ENCODE results near the gene RNPS1. TPM values are rescaled to one million over a fixed set of nuclear protein-coding genes. Genes with fewer than 3 reads are reported as not detected.

RNPS1 gene
- total and polyA plus RNA-seq, 2 of the 4 experiments (the other 2 are of a cell fraction) = 57.5 to 192 TPM

DNA sequence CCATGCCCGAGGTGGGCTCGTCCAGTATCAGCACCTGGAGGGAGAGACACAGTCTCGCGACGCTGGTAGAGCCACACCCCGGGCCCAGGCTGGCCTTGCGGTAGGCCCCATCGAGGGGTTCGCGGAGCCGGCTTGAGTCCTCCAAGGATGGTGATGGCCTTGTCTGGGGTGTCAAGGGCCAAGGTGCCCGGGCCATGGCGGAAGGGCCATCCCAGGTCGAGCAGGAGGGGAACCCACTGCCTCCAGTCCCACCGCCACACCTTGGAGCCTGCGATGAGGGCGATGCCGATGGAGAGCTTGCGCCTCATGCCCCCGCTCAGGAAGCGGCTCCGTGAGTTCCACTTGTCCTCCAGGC, 29.6 kb upstream of the RNPS1 start:
- in situ Hi-C loops (cut with MboI; ENCODE audit: low sequenced_read_pairs) = no loop called here
- TF ChIP-seq MXI1 (IDR thresholded peaks at IDR 0.05; ENCODE audit: borderline replicate concordance, low read depth, low read length) (no peak), MAZ (IDR thresholded peaks at IDR 0.05; ENCODE audit: borderline replicate concordance, low read depth, low read length) (no peak), MAFK (IDR thresholded peaks at IDR 0.05; ENCODE audit: low read depth, low read length) (no peak), BHLHE40 (IDR thresholded peaks at IDR 0.05; ENCODE audit: low read depth, low read length) (no peak), RAD21 (IDR thresholded peaks at IDR 0.05; ENCODE audit: low read length) (no peak), CEBPB (IDR thresholded peaks at IDR 0.05; ENCODE audit: low read depth, low read length) (no peak)
- TF ChIP-seq, protein P1, sequence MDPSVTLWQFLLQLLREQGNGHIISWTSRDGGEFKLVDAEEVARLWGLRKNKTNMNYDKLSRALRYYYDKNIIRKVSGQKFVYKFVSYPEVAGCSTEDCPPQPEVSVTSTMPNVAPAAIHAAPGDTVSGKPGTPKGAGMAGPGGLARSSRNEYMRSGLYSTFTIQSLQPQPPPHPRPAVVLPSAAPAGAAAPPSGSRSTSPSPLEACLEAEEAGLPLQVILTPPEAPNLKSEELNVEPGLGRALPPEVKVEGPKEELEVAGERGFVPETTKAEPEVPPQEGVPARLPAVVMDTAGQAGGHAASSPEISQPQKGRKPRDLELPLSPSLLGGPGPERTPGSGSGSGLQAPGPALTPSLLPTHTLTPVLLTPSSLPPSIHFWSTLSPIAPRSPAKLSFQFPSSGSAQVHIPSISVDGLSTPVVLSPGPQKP (IDR thresholded peaks at IDR 0.05; ENCODE audit: borderline replicate concordance, low read depth, low read length) = no peak
- TF ChIP-seq, protein P2, sequence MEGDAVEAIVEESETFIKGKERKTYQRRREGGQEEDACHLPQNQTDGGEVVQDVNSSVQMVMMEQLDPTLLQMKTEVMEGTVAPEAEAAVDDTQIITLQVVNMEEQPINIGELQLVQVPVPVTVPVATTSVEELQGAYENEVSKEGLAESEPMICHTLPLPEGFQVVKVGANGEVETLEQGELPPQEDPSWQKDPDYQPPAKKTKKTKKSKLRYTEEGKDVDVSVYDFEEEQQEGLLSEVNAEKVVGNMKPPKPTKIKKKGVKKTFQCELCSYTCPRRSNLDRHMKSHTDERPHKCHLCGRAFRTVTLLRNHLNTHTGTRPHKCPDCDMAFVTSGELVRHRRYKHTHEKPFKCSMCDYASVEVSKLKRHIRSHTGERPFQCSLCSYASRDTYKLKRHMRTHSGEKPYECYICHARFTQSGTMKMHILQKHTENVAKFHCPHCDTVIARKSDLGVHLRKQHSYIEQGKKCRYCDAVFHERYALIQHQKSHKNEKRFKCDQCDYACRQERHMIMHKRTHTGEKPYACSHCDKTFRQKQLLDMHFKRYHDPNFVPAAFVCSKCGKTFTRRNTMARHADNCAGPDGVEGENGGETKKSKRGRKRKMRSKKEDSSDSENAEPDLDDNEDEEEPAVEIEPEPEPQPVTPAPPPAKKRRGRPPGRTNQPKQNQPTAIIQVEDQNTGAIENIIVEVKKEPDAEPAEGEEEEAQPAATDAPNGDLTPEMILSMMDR (conservative IDR thresholded peaks at IDR 0.05; ENCODE audit: low read depth, low read length) = no peak
- no peak overlapping the region for H2BK15ac ChIP-seq (ENCODE audit: low read depth, low read length)
- no peaks in the 10 kb centered on the region for H3K9me1 ChIP-seq (ENCODE audit: insufficient read depth, low read length)
- H3K4me1 ChIP-seq (ENCODE audit: control insufficient read depth, insufficient read depth, low read length) = no peaks in the 10 kb centered on the region
- intact Hi-C loops (cut with micrococcal nuclease) = no loop called here
- no TSS peak for BruUV-seq (replicated peaks)
- no peaks in the 10 kb centered on the region for H3K79me1 ChIP-seq (ENCODE audit: low read depth in 1 of 2, low read length in 2 of 2)
- no peaks in the 10 kb centered on the region for H3K36me3 ChIP-seq (ENCODE audit: control insufficient read depth, insufficient read depth, low read length)
- H2BK20ac ChIP-seq (ENCODE audit: low read depth, low read length) = no peak overlapping the region
- H3K18ac ChIP-seq (ENCODE audit: low read depth, low read length) = no peak overlapping the region
- no peak overlapping the region for H2AK9ac ChIP-seq (replicated peaks; ENCODE audit: low read depth, low read length, poor library complexity)
- H4K8ac ChIP-seq (ENCODE audit: low read depth in 2 of 2, low read length in 2 of 2) = no peak overlapping the region
- ChIA-PET POLR2A (ENCODE audit: unreplicated experiment) (no interaction called here), CTCF (no interaction called here)
- no peak overlapping the region for H4K91ac ChIP-seq (ENCODE audit: insufficient read depth, low read depth, low read length)
- H3K27me3 ChIP-seq (ENCODE audit: control insufficient read depth, insufficient read depth, low read length) = peaks cover 16% of the 10 kb centered on the region
- H4K5ac ChIP-seq (ENCODE audit: low read depth, low read length) = no peak overlapping the region
- H3K4me2 ChIP-seq (ENCODE audit: low read depth, low read length) = no peak overlapping the region
- H4K20me1 ChIP-seq (ENCODE audit: insufficient read depth, low read length) = no peaks in the 10 kb centered on the region
- H2AK5ac ChIP-seq (ENCODE audit: low read depth, low read length) = no peak overlapping the region
- H3K23ac ChIP-seq (ENCODE audit: low read depth, low read length) = no peak overlapping the region
- no peak overlapping the region for H3K4ac ChIP-seq (ENCODE audit: low read depth, low read length)
- DNase-seq = no peak
- H3K14ac ChIP-seq (replicated peaks; ENCODE audit: low read depth, low read length) = no peak overlapping the region
- H3K9ac ChIP-seq (ENCODE audit: low read depth, low read length) = no peak overlapping the region
- H2AFZ ChIP-seq (replicated peaks; ENCODE audit: low read length, poor library complexity) = no peak overlapping the region
- dilution Hi-C loops (cut with HindIII; ENCODE audit: low sequenced_read_pairs, unreplicated experiment) = no loop called here
- H3K27ac ChIP-seq (ENCODE audit: insufficient read depth, low read length) = no peak overlapping the region
- H3K9me3 ChIP-seq (ENCODE audit: control insufficient read depth, insufficient read depth, low read length) = no peaks in the 10 kb centered on the region
- ATAC-seq (ENCODE audit: low read depth) = no peak
- no peak overlapping the region for H2BK5ac ChIP-seq (ENCODE audit: low read depth, low read length, poor library complexity, severe bottlenecking)
- 91% methylated on average over 16 of the region's 22 CpGs; no CpG with 5 or more reads in 1 of the 2 experiments for WGBS, 2 experiments (ENCODE audit: extremely low coverage in 2 of 2, insufficient read length in 1 of 2)
- no peak overlapping the region for H3K4me3 ChIP-seq (ENCODE audit: insufficient read depth, low read depth, low read length)
- no peak overlapping the region for H2BK120ac ChIP-seq (ENCODE audit: low read depth, low read length)
- no peak overlapping the region for H3K56ac ChIP-seq (ENCODE audit: extremely low read depth, insufficient read depth, low read length)

Data from IMR-90 (cell line).